ENCODE measurements around the gene RLN3. TPM values are rescaled to one million over a fixed set of nuclear protein-coding genes. Genes with fewer than 3 reads are reported as not detected.
A peak's percentile ranks its signal among the peaks of the same experiment; 100 is the strongest.

The RLN3 gene
- total RNA-seq, 1 donor from 2014 or later, result not detected

DNA sequence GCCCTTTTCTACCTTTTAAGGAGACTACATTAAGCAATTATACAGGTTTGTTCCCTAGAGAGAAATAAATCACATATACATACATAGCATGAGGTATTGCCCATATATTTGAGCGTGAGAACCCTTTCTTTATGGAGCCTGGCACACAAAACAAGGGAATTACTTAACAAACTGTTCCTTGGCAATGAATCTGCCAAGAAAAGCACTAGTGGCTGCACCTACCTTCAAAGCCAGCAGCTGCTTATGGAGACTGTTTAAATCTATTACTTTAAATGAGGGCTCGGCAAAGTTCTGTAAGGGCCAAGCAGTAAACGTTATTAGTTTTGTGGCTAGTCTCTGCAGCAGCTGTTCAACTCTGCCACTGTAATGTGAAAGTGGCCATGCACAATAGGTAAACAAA, 28.9 kb upstream of the RLN3 start:
- no peak overlapping the region for H3K4me3 ChIP-seq (ENCODE audit: low read depth, low read length)
- DNase-seq (ENCODE audit: low read depth), result no peak
- TF ChIP-seq, protein P1, sequence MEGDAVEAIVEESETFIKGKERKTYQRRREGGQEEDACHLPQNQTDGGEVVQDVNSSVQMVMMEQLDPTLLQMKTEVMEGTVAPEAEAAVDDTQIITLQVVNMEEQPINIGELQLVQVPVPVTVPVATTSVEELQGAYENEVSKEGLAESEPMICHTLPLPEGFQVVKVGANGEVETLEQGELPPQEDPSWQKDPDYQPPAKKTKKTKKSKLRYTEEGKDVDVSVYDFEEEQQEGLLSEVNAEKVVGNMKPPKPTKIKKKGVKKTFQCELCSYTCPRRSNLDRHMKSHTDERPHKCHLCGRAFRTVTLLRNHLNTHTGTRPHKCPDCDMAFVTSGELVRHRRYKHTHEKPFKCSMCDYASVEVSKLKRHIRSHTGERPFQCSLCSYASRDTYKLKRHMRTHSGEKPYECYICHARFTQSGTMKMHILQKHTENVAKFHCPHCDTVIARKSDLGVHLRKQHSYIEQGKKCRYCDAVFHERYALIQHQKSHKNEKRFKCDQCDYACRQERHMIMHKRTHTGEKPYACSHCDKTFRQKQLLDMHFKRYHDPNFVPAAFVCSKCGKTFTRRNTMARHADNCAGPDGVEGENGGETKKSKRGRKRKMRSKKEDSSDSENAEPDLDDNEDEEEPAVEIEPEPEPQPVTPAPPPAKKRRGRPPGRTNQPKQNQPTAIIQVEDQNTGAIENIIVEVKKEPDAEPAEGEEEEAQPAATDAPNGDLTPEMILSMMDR (conservative IDR thresholded peaks at IDR 0.05; ENCODE audit: low read depth, low read length), result no peak

DNA sequence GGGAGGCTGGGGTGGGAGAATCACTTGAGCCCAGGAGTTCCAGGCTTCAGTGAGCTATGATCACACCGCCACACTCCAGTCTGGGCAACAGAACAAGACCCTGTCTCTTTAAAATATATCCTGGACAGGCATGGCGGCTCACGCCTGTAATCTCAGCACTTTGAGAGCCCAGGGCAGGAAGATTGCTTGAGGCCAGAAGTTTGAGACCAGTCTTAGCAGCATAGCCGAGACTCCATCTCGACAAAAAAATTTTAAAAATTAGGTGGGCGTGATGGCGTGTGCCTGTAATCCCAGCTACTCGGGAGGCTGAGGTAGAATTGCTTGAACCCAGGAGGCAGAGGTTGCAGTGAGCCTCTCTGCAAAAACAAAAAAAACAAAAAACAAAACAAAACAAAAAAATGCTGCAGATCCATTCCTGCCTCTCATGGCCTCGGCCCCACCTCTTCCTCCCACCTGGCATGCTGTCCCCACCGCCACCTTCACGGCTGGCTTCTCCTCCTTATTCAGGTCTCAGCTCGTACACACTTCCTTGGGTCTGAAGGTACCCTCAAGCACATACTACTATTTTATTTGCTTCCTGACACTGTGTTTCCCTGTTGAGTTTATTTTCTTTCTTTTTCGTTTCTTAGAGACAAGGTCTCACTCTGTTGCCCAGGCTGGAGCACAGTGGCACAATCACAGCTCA, 27.1 kb upstream of the RLN3 start:
- TF ChIP-seq, protein P1 (conservative IDR thresholded peaks at IDR 0.05; ENCODE audit: low read depth, low read length), result no peak
- DNase-seq (ENCODE audit: low read depth), result no peak
- H3K4me3 ChIP-seq (ENCODE audit: low read depth, low read length), result no peak overlapping the region

- H3K4me3 ChIP-seq (ENCODE audit: low read depth, low read length), result no peak overlapping the region
- DNase-seq (ENCODE audit: low read depth), result no peak
Observed at GRCh38 chr19:14002571-14003250, 25.2 kb upstream of the RLN3 start.

GRCh38 chr19:14003251-14004055, 24.5 kb upstream of the RLN3 start:
- H3K4me3 ChIP-seq (ENCODE audit: low read depth, low read length), result no peak overlapping the region
- TF ChIP-seq, protein P1 (conservative IDR thresholded peaks at IDR 0.05; ENCODE audit: low read depth, low read length), result no peak
- no peak for DNase-seq (ENCODE audit: low read depth)

More at GRCh38 chr19:14002571-14003250, 25.2 kb upstream of the RLN3 start:
- TF ChIP-seq, protein P1 (conservative IDR thresholded peaks at IDR 0.05; ENCODE audit: low read depth, low read length), result no peak

- TF ChIP-seq, protein P1 (conservative IDR thresholded peaks at IDR 0.05; ENCODE audit: low read depth, low read length), result no peak
- peak overlapping the region; percentile 43 for H3K4me3 ChIP-seq (ENCODE audit: low read depth, low read length)
- DNase-seq (ENCODE audit: low read depth), result no peak
Observed at GRCh38 chr19:14004619-14005348, 23.2 kb upstream of the RLN3 start.

DNA sequence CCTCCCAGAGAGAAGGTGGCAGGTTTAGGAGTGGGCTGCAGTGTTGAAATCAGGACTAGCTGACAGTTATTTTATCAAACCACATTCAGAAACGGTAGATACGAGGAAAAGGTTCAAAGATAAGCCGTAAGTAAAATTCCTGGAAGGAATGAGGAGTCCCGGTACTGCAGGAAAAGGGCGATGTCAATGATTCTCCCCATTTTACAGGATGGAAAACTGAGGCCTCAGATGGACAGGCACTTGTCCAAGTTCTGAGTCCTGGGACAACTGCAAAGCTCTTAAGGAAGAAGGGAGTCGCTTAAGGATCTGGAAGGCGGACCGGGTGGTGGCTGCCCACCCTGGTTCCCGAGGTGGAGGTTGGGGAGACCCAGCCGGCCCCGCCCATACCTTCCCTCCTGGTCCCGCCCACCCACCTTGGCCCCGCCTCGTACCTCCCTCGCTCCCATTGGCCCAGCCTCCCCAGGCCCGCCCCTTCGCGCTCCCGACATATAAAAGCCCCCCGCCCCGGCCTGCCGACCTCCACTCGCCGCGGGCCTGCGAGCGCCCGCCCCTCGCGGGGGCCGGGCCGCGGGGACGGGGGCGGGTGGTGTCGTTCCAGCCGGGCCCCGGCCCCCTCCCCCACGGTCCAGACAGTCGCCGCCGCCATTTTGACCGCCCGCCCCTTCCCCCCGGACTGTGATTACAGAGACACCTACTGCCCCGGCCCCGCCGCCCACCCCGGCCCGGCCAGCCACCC, 22.4 kb upstream of the RLN3 start:
- H3K4me3 ChIP-seq (ENCODE audit: low read depth, low read length), result peak overlapping the region; percentile 86
- TF ChIP-seq, protein P1 (conservative IDR thresholded peaks at IDR 0.05; ENCODE audit: low read depth, low read length), result no peak
- no peak for DNase-seq (ENCODE audit: low read depth)
